Measurements from ENCODE around the gene LAYN. TPM values are rescaled to one million over a fixed set of nuclear protein-coding genes. Genes with fewer than 3 reads are reported as not detected.

The LAYN gene
- total RNA-seq, 1 experiment from 2014 or later: 3.7 TPM

GRCh38 chr11:111560800-111561199 lies 20.3 kb downstream of the LAYN start (continued):
- no peak for TF ChIP-seq ATF6 (CRISPR knock-in tag; IDR thresholded peaks at IDR 0.05)
- TF ChIP-seq PRRX2 (CRISPR knock-in tag; IDR thresholded peaks at IDR 0.05): no peak
- no peak for TF ChIP-seq ETV6 (CRISPR knock-in tag; IDR thresholded peaks at IDR 0.05)
- no peak for TF ChIP-seq ZBTB21 (CRISPR knock-in tag; IDR thresholded peaks at IDR 0.05; ENCODE audit: borderline replicate concordance)
- no peak for TF ChIP-seq JAZF1 (CRISPR knock-in tag; IDR thresholded peaks at IDR 0.05)
- TF ChIP-seq MLX (CRISPR knock-in tag; IDR thresholded peaks at IDR 0.05): no peak

- Mint-ChIP-seq H3K4me3 (no peak overlapping the region), H3K27me3 (ENCODE audit: low read depth) (peaks cover 6% of the 10 kb centered on the region; the same call in 1 of the 2 replicates), H3K27ac (no peak overlapping the region), H3K9me3 (peaks cover 12% of the 10 kb centered on the region), H3K36me3 (peaks cover 11% of the 10 kb centered on the region), H3K4me1 (peaks cover 27% of the 10 kb centered on the region)
- DNase-seq (ENCODE audit: low spot score): no peak
- no peak for ATAC-seq
- TF ChIP-seq NR3C1 (CRISPR knock-in tag; conservative IDR thresholded peaks at IDR 0.05; ENCODE audit: low read depth) (no peak), NR2C2 (CRISPR knock-in tag; IDR thresholded peaks at IDR 0.05) (no peak), ATF1 (CRISPR knock-in tag; IDR thresholded peaks at IDR 0.05) (no peak), USF2 (CRISPR knock-in tag; IDR thresholded peaks at IDR 0.05) (no peak), ERG (CRISPR knock-in tag; IDR thresholded peaks at IDR 0.05) (no peak), ZBTB43 (CRISPR knock-in tag; IDR thresholded peaks at IDR 0.05) (no peak), OVOL2 (CRISPR knock-in tag; IDR thresholded peaks at IDR 0.05; ENCODE audit: borderline replicate concordance) (no peak), ZNF416 (CRISPR knock-in tag; IDR thresholded peaks at IDR 0.05) (no peak), RELA (CRISPR knock-in tag; IDR thresholded peaks at IDR 0.05; ENCODE audit: borderline replicate concordance) (no peak), FOXP4 (CRISPR knock-in tag; IDR thresholded peaks at IDR 0.05) (no peak), MAX (CRISPR knock-in tag; IDR thresholded peaks at IDR 0.05) (no peak), ZNF138 (CRISPR knock-in tag; conservative IDR thresholded peaks at IDR 0.05) (no peak), PRRX2 (CRISPR knock-in tag; IDR thresholded peaks at IDR 0.05) (no peak)
- POLR2A ChIA-PET: no interaction called here
- CTCF ChIA-PET: interaction anchor here (0.8 to 3.2 kb wide), 3 partner anchors 43 to 305 kb away, joined by 3 to 12 read pairs (median 6); no protein-coding TSS in a partner anchor
Measured at GRCh38 chr11:111561306-111561705, 20.8 kb downstream of the LAYN start.
